Activated CD4-positive, alpha-beta memory T cell treated with anti-CD3 and anti-CD28 coated beads, Interleukin-2, amount 10 ng/mL, durations not matched to agents 7 days and 5 days (primary cell): ENCODE results near the gene GPC6. TPM values are rescaled to one million over a fixed set of nuclear protein-coding genes. Genes with fewer than 3 reads are reported as not detected.

ENCODE experiments used
- CTCF ChIA-PET: fragments of 350-600 bp; sonication (Branson Sonifier 250); formaldehyde crosslinking; loops from one replicate; lab custom pipeline; 2021; ENCODE audit warnings: antibody characterized with exemption, inconsistent platforms; lab: Charles Lee
- POLR2A ChIA-PET: fragments of 350-600 bp; sonication (Branson Sonifier 250); formaldehyde crosslinking; loops from one replicate; lab custom pipeline; 2021; ENCODE audit warnings: antibody characterized with exemption; lab: Charles Lee
- DNase-seq: peaks from one replicate; pipeline ENCODE4 v3.0.0-alpha.2; 2020
- H3K27ac Mint-ChIP-seq: one replicate; pipeline ENCODE4 v1.8.0; 2021; ENCODE audit warnings: mild to moderate bottlenecking, mixed read lengths
- H3K27me3 Mint-ChIP-seq: one replicate; pipeline ENCODE4 v1.8.0; 2021; ENCODE audit warnings: mixed read lengths
- H3K36me3 Mint-ChIP-seq: one replicate; pipeline ENCODE4 v1.8.0; 2021; ENCODE audit warnings: low read depth, mixed read lengths
- H3K4me1 Mint-ChIP-seq: one replicate; pipeline ENCODE4 v1.8.0; 2021; ENCODE audit warnings: mixed read lengths
- H3K4me3 Mint-ChIP-seq: one replicate; pipeline ENCODE4 v1.8.0; 2021; ENCODE audit warnings: mild to moderate bottlenecking, mixed read lengths
- H3K9me3 Mint-ChIP-seq: one replicate; pipeline ENCODE4 v1.8.0; 2021; ENCODE audit warnings: mixed read lengths
- total RNA-seq, 2 experiments: library from RNA; stranded (reverse); gene quantifications; one replicate each; pipeline ENCODE4 v1.2.3, GENCODE V29; 2021

Gene GPC6
- total RNA-seq, 2 experiments from 2014 or later: not detected

GRCh38 chr13:93982179-93982918, 755.7 kb downstream of the GPC6 start:
- Mint-ChIP-seq H3K9me3 (no peaks in the 10 kb centered on the region), H3K4me3 (no peak overlapping the region), H3K36me3 (no peaks in the 10 kb centered on the region), H3K27ac (no peak overlapping the region), H3K27me3 (no peaks in the 10 kb centered on the region), H3K4me1 (no peaks in the 10 kb centered on the region)
- CTCF ChIA-PET: no interaction called here
- POLR2A ChIA-PET: no interaction called here
- DNase-seq: no peak

- H3K4me3 Mint-ChIP-seq: no peak overlapping the region
- no peaks in the 10 kb centered on the region for H3K36me3 Mint-ChIP-seq
- no peaks in the 10 kb centered on the region for H3K27me3 Mint-ChIP-seq
- ChIA-PET CTCF (no interaction called here), POLR2A (no interaction called here)
- no peak for DNase-seq
- H3K9me3 Mint-ChIP-seq: no peaks in the 10 kb centered on the region
- no peak overlapping the region for H3K27ac Mint-ChIP-seq
- no peaks in the 10 kb centered on the region for H3K4me1 Mint-ChIP-seq
Observed at GRCh38 chr13:93984052-93984451, 757.4 kb downstream of the GPC6 start.

GRCh38 chr13:93984876-93985275, 758.3 kb downstream of the GPC6 start:
- Mint-ChIP-seq H3K27ac (no peak overlapping the region), H3K4me3 (no peak overlapping the region), H3K36me3 (no peaks in the 10 kb centered on the region), H3K4me1 (no peaks in the 10 kb centered on the region), H3K27me3 (no peaks in the 10 kb centered on the region), H3K9me3 (no peaks in the 10 kb centered on the region)
- ChIA-PET POLR2A (no interaction called here), CTCF (no interaction called here)
- no peak for DNase-seq

GRCh38 chr13:93987458-93987857, 760.9 kb downstream of the GPC6 start:
- Mint-ChIP-seq H3K9me3 (no peaks in the 10 kb centered on the region), H3K4me3 (no peak overlapping the region), H3K4me1 (no peaks in the 10 kb centered on the region), H3K27me3 (no peaks in the 10 kb centered on the region), H3K27ac (no peak overlapping the region), H3K36me3 (no peaks in the 10 kb centered on the region)
- DNase-seq: no peak
- CTCF ChIA-PET: no interaction called here
- POLR2A ChIA-PET: no interaction called here

- ChIA-PET CTCF (no interaction called here), POLR2A (no interaction called here)
- Mint-ChIP-seq H3K4me3 (no peak overlapping the region), H3K27ac (no peak overlapping the region), H3K4me1 (no peaks in the 10 kb centered on the region), H3K9me3 (no peaks in the 10 kb centered on the region), H3K36me3 (no peaks in the 10 kb centered on the region), H3K27me3 (no peaks in the 10 kb centered on the region)
- DNase-seq: no peak
Observed at GRCh38 chr13:93991569-93991968, 765.0 kb downstream of the GPC6 start.

GRCh38 chr13:93996481-93996880, 769.9 kb downstream of the GPC6 start:
- CTCF ChIA-PET: no interaction called here
- Mint-ChIP-seq H3K36me3 (no peaks in the 10 kb centered on the region), H3K9me3 (no peaks in the 10 kb centered on the region), H3K27ac (no peak overlapping the region), H3K4me3 (no peak overlapping the region), H3K27me3 (no peaks in the 10 kb centered on the region), H3K4me1 (no peaks in the 10 kb centered on the region)
- no peak for DNase-seq
- POLR2A ChIA-PET: no interaction called here

- H3K9me3 Mint-ChIP-seq: no peaks in the 10 kb centered on the region
- H3K27ac Mint-ChIP-seq: no peak overlapping the region
- CTCF ChIA-PET: no interaction called here
- no peaks in the 10 kb centered on the region for H3K27me3 Mint-ChIP-seq
- DNase-seq: no peak
- no peaks in the 10 kb centered on the region for H3K36me3 Mint-ChIP-seq
- POLR2A ChIA-PET: no interaction called here
- no peaks in the 10 kb centered on the region for H3K4me1 Mint-ChIP-seq
- no peak overlapping the region for H3K4me3 Mint-ChIP-seq
Observed at GRCh38 chr13:94006296-94006695, 779.7 kb downstream of the GPC6 start.

GRCh38 chr13:94007072-94007471, 780.5 kb downstream of the GPC6 start:
- H3K9me3 Mint-ChIP-seq: no peaks in the 10 kb centered on the region
- POLR2A ChIA-PET: no interaction called here
- H3K4me1 Mint-ChIP-seq: no peaks in the 10 kb centered on the region

GRCh38 chr13:94009701-94010100, 783.1 kb downstream of the GPC6 start:
- Mint-ChIP-seq H3K36me3 (no peaks in the 10 kb centered on the region), H3K4me3 (no peak overlapping the region), H3K9me3 (no peaks in the 10 kb centered on the region), H3K27ac (no peak overlapping the region), H3K27me3 (no peaks in the 10 kb centered on the region), H3K4me1 (no peaks in the 10 kb centered on the region)
- no peak for DNase-seq
- ChIA-PET POLR2A (no interaction called here), CTCF (no interaction called here)

More at GRCh38 chr13:94007072-94007471, 780.5 kb downstream of the GPC6 start:
- CTCF ChIA-PET: no interaction called here
- H3K27ac Mint-ChIP-seq: no peak overlapping the region
- no peak overlapping the region for H3K4me3 Mint-ChIP-seq
- no peaks in the 10 kb centered on the region for H3K27me3 Mint-ChIP-seq
- DNase-seq: no peak
- H3K36me3 Mint-ChIP-seq: no peaks in the 10 kb centered on the region

- Mint-ChIP-seq H3K27ac (no peak overlapping the region), H3K36me3 (no peaks in the 10 kb centered on the region), H3K4me3 (no peak overlapping the region), H3K9me3 (no peaks in the 10 kb centered on the region), H3K4me1 (no peaks in the 10 kb centered on the region), H3K27me3 (no peaks in the 10 kb centered on the region)
- CTCF ChIA-PET: no interaction called here
- POLR2A ChIA-PET: no interaction called here
- DNase-seq: no peak
Observed at GRCh38 chr13:94014461-94014860, 787.9 kb downstream of the GPC6 start.

- Mint-ChIP-seq H3K4me1 (no peaks in the 10 kb centered on the region), H3K27me3 (no peaks in the 10 kb centered on the region), H3K27ac (no peak overlapping the region), H3K9me3 (no peaks in the 10 kb centered on the region), H3K4me3 (no peak overlapping the region), H3K36me3 (no peaks in the 10 kb centered on the region)
- ChIA-PET CTCF (no interaction called here), POLR2A (no interaction called here)
- no peak for DNase-seq
Observed at GRCh38 chr13:94020426-94020825, 793.8 kb downstream of the GPC6 start.

- POLR2A ChIA-PET: no interaction called here
- H3K9me3 Mint-ChIP-seq: no peaks in the 10 kb centered on the region
Observed at GRCh38 chr13:94020833-94021232, 794.2 kb downstream of the GPC6 start.

GRCh38 chr13:94028234-94028633, 801.6 kb downstream of the GPC6 start:
- H3K36me3 Mint-ChIP-seq: no peaks in the 10 kb centered on the region
- H3K27ac Mint-ChIP-seq: no peak overlapping the region
- no peaks in the 10 kb centered on the region for H3K9me3 Mint-ChIP-seq
- H3K27me3 Mint-ChIP-seq: no peaks in the 10 kb centered on the region
- POLR2A ChIA-PET: no interaction called here
- DNase-seq: no peak
- H3K4me3 Mint-ChIP-seq: no peak overlapping the region
- H3K4me1 Mint-ChIP-seq: no peaks in the 10 kb centered on the region
- CTCF ChIA-PET: no interaction called here

More at GRCh38 chr13:94020833-94021232, 794.2 kb downstream of the GPC6 start:
- no peak overlapping the region for H3K27ac Mint-ChIP-seq
- H3K36me3 Mint-ChIP-seq: no peaks in the 10 kb centered on the region
- DNase-seq: no peak
- CTCF ChIA-PET: no interaction called here
- no peaks in the 10 kb centered on the region for H3K4me1 Mint-ChIP-seq
- H3K4me3 Mint-ChIP-seq: no peak overlapping the region
- H3K27me3 Mint-ChIP-seq: no peaks in the 10 kb centered on the region

GRCh38 chr13:94028650-94029049, 802.0 kb downstream of the GPC6 start:
- CTCF ChIA-PET: no interaction called here
- Mint-ChIP-seq H3K4me3 (no peak overlapping the region), H3K9me3 (no peaks in the 10 kb centered on the region), H3K4me1 (no peaks in the 10 kb centered on the region), H3K27ac (no peak overlapping the region), H3K27me3 (no peaks in the 10 kb centered on the region), H3K36me3 (no peaks in the 10 kb centered on the region)
- POLR2A ChIA-PET: no interaction called here
- no peak for DNase-seq
